Loucy (cell line): ENCODE data around the gene SLC22A23.

Experiments used
- EZH2phosphoT487 ChIP-seq: fragments of 200-600 bp; IDR thresholded peaks from 2 replicates; pipeline ENCODE4 v1.6.1; 2018; ENCODE audit warnings: antibody characterized with exemption, mild to moderate bottlenecking, moderate library complexity, borderline replicate concordance
- TF ChIP-seq, protein P1 (sequence below): fragments of 200-600 bp; sonication (generic); conservative IDR thresholded peaks from 2 replicates; pipeline ENCODE4 v1.5.1; 2014; ENCODE audit warnings: mild to moderate bottlenecking, antibody characterized with exemption, low read length

DNA sequence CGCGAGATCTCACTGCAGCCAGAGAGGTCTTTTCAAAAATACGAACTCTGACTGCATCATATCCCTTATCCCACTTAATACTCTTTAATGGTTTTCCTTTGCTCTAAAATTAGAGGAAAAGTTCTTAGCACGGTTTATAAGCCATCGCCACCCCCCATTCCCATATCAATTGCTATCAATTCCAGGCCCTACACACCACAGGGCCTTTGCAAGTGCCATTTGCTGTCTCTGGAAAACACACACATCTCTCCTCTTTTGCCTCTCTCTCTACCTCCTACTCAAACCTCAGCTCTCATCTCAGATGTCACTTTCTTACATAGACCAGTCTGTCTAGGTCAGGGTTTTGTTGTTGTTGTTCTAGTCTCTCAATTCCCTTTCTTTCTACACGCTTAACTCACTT, 9.8 kb downstream of the SLC22A23 start:
- TF ChIP-seq, protein P1, sequence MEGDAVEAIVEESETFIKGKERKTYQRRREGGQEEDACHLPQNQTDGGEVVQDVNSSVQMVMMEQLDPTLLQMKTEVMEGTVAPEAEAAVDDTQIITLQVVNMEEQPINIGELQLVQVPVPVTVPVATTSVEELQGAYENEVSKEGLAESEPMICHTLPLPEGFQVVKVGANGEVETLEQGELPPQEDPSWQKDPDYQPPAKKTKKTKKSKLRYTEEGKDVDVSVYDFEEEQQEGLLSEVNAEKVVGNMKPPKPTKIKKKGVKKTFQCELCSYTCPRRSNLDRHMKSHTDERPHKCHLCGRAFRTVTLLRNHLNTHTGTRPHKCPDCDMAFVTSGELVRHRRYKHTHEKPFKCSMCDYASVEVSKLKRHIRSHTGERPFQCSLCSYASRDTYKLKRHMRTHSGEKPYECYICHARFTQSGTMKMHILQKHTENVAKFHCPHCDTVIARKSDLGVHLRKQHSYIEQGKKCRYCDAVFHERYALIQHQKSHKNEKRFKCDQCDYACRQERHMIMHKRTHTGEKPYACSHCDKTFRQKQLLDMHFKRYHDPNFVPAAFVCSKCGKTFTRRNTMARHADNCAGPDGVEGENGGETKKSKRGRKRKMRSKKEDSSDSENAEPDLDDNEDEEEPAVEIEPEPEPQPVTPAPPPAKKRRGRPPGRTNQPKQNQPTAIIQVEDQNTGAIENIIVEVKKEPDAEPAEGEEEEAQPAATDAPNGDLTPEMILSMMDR = no peak
- no peak for TF ChIP-seq EZH2phosphoT487
